K562 (cell line): Measurements from ENCODE around the gene ZSWIM1. TPM values are rescaled to one million over a fixed set of nuclear protein-coding genes. Genes with fewer than 3 reads are reported as not detected.
A peak's percentile ranks its signal among the peaks of the same experiment; 100 is the strongest.

Source experiments
- ARID3B ChIP-seq: fragments of 250-450 bp; sonication (Bioruptor Pico); IDR thresholded peaks from 2 replicates; pipeline ENCODE4 v1.4.0; 2020; ENCODE audit warnings: borderline replicate concordance
- ASH1L ChIP-seq: fragments of 450-650 bp; IDR thresholded peaks from 2 replicates; pipeline ENCODE4 v1.6.1; 2018; ENCODE audit warnings: borderline replicate concordance, mild to moderate bottlenecking, low read depth; ENCODE audit not compliant: partially characterized antibody
- CBX1 ChIP-seq: sonication (generic); IDR thresholded peaks from 2 replicates; pipeline ENCODE4 v1.6.1; 2016; ENCODE audit warnings: antibody characterized with exemption, low read depth, mild to moderate bottlenecking
- EGR1 ChIP-seq: fragments of 450-650 bp; conservative IDR thresholded peaks from 2 replicates; pipeline ENCODE4 v1.6.1; 2017; ENCODE audit warnings: mild to moderate bottlenecking
- GABPA ChIP-seq: fragments of 200-800 bp; sonication (Bioruptor generic); conservative IDR thresholded peaks from 2 replicates; pipeline ENCODE4 v1.6.1; 2016; ENCODE audit warnings: low read depth, missing genetic modification characterization, missing compliant biosample characterization
- GATA2 ChIP-seq: sonication (generic); formaldehyde crosslinking; IDR thresholded peaks from 2 replicates; pipeline ENCODE4 v1.4.0; 2020; ENCODE audit warnings: mild to moderate bottlenecking, missing genetic modification reagents
- HDAC1 ChIP-seq, 2 experiments: fragments of 450-650 bp; IDR thresholded peaks; 2 replicates each; pipeline ENCODE4 v1.6.1; 2016 to 2017; ENCODE audit warnings: inconsistent platforms in 1 of 2, mild to moderate bottlenecking in 1 of 2, moderate library complexity in 1 of 2
- HNRNPLL ChIP-seq: fragments of 200-400 bp; formaldehyde crosslinking; IDR thresholded peaks from 2 replicates; pipeline ENCODE4 v1.6.1; 2017; ENCODE audit warnings: low read length, low read depth, mild to moderate bottlenecking; ENCODE audit not compliant: poor library complexity, severe bottlenecking
- MTA3 ChIP-seq: fragments of 450-650 bp; formaldehyde crosslinking; IDR thresholded peaks from 2 replicates; pipeline ENCODE4 v1.6.1; 2017; ENCODE audit warnings: mild to moderate bottlenecking, borderline replicate concordance
- NEUROD1 ChIP-seq: fragments of 150-350 bp; IDR thresholded peaks from 2 replicates; pipeline ENCODE4 v1.6.1; 2014; ENCODE audit warnings: borderline replicate concordance, low read length, low read depth; ENCODE audit not compliant: partially characterized antibody
- PHF8 ChIP-seq: fragments of 200-600 bp; sonication (generic); IDR thresholded peaks from 2 replicates; pipeline ENCODE4 v1.6.1; 2012; ENCODE audit warnings: mixed run types, mild to moderate bottlenecking, inconsistent platforms, low read length, moderate library complexity, borderline replicate concordance
- POLR2A ChIP-seq: fragments of 450-650 bp; conservative IDR thresholded peaks from 2 replicates; pipeline ENCODE4 v1.6.1; 2016
- POLR2B ChIP-seq: fragments of 450-650 bp; IDR thresholded peaks from 2 replicates; pipeline ENCODE4 v1.6.1; 2018; ENCODE audit warnings: low read depth; ENCODE audit not compliant: partially characterized antibody
- RBBP5 ChIP-seq: fragments of 200-600 bp; sonication (generic); IDR thresholded peaks from 2 replicates; pipeline ENCODE4 v1.6.1; 2012; ENCODE audit warnings: borderline replicate concordance, mild to moderate bottlenecking, low read length, control low read depth, inconsistent platforms; ENCODE audit not compliant: insufficient read depth, poor library complexity, severe bottlenecking
- RBFOX2 ChIP-seq: fragments of 200-400 bp; formaldehyde crosslinking; IDR thresholded peaks from 2 replicates; pipeline ENCODE4 v1.6.1; 2017; ENCODE audit warnings: low read depth, mild to moderate bottlenecking, low read length, moderate library complexity
- RBM25 ChIP-seq: fragments of 200-400 bp; formaldehyde crosslinking; IDR thresholded peaks from 2 replicates; pipeline ENCODE4 v1.6.1; 2018; ENCODE audit warnings: low read length, low read depth, moderate library complexity; ENCODE audit not compliant: severe bottlenecking
- SIN3A ChIP-seq, 2 experiments: fragments of 150-350 bp in 1 of 2; IDR thresholded peaks; 2 replicates each; pipeline ENCODE4 v1.6.1; 2011 to 2016; ENCODE audit warnings: borderline replicate concordance in 2 of 2, low read depth in 2 of 2, low read length in 2 of 2, mild to moderate bottlenecking in 2 of 2, moderate library complexity in 2 of 2; ENCODE audit not compliant: control insufficient read depth in 1 of 2
- TBP ChIP-seq: optimal IDR thresholded peaks from 2 replicates; pipeline ENCODE3; 2011; ENCODE audit warnings: low read depth, low read length, improper control_type of control experiment
- YY1 ChIP-seq, 3 experiments: IDR thresholded peaks; 2 replicates each; pipeline ENCODE4 v1.6.1; 2011; ENCODE audit warnings: low read length in 2 of 3, mild to moderate bottlenecking in 2 of 3, moderate library complexity in 2 of 3, borderline replicate concordance in 1 of 3, control low read depth in 1 of 3, low read depth in 1 of 3; ENCODE audit not compliant: insufficient read depth in 3 of 3, insufficient replicate concordance in 2 of 3, control insufficient read depth in 1 of 3, insufficient read length in 1 of 3; ENCODE audit errors: extremely low read depth in 1 of 3
- polyA plus RNA-seq, 8 experiments: library from polyadenylated mRNA; depleted of rRNA in 4 of 8; stranded (reverse) in 5 of 8; unstranded in 3 of 8; fragments of >200 nt; fragmentation: Nextera tagmentation in 2 of 8; fragmentation: Illumina TruSeq in 1 of 8; extraction: Ambion mirVana in 2 of 8; extraction: Trizol in 1 of 8; gene quantifications; 2 replicates each; pipeline versions ENCODE4 v1.2.1 to v1.2.3, GENCODE V29; 2011 to 2014; ENCODE audit warnings: inconsistent platforms in 1 of 8, missing spikeins in 1 of 8
- total RNA-seq, 7 experiments: library from RNA; depleted of rRNA in 6 of 7; stranded (reverse); fragments of >200 nt in 6 of 7; fragmentation: Illumina TruSeq in 2 of 7; extraction: Trizol in 2 of 7; gene quantifications; 2 replicates each; pipeline versions ENCODE4 v1.2.1 to v1.2.3, GENCODE V29; 2011 to 2021; ENCODE audit warnings: low replicate concordance in 1 of 7
- TF ChIP-seq, protein P1 (sequence below): fragments of 450-650 bp; formaldehyde crosslinking; IDR thresholded peaks from 2 replicates; pipeline ENCODE4 v1.4.0; 2022; ENCODE audit warnings: mild to moderate bottlenecking, moderate library complexity
- TF ChIP-seq, protein P2 (sequence below), 3 experiments: IDR thresholded peaks in 2 of 3; conservative IDR thresholded peaks in 1 of 3; 2 replicates each; pipeline ENCODE4 v1.5.1; 2011 to 2012; ENCODE audit warnings: low read length in 3 of 3, mild to moderate bottlenecking in 3 of 3, control low read depth in 2 of 3, improper control_type of control experiment in 1 of 3, inconsistent platforms in 1 of 3, low read depth in 1 of 3, mixed read lengths in 1 of 3, moderate library complexity in 1 of 3; ENCODE audit not compliant: insufficient read depth in 2 of 3

Gene ZSWIM1
- total and polyA plus RNA-seq, 9 of the 15 experiments (the other 6 are each of a cell fraction or from before 2014, with no cell fraction given): 2.5 to 15.6 (median 9.5) TPM

DNA sequence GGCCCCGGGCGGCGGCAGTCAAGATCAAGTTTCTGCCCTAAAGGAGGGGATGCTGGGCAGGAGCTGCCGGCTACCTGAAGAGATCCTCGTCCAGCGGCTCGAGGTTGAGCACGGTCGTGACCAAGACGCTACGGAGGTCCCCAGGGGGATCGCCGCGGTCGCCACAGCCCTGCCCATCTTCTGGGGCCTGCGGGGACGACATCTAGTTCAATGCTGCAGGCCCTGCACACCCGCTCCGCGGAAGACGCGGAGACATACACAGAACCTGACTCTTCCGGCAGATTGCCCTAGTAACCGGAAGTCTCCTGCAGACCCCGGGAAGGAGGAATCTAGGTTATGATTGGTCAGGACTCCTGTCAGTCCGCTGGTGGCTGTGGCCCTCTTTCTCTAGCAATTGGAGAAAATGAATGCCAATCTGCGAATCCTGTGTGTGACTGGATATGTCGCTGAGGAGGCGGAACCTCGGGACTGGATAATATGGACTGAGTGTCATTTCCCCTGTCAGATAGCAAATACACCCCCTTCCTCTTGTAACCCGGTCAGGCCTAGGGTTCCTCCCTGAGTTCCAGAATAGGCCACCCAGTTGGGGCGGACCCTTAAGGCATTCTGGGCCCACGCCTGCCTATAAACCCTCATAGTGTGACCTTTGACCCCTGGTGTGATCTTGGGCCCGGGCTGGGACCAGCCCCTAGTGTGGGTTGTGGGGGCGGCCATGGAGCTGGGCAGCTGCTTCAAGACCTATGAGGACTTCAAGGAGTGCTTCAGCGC lies 23.7 kb upstream of the ZSWIM1 start, which contains the start of the genes ACOT8 and ZSWIM3 (continued):
- peak; percentile 22 for TF ChIP-seq HNRNPLL
- TF ChIP-seq HDAC1 (IDR thresholded peaks at IDR 0.05): peak in 1 of 2 experiments; percentile 68; a peak in 1 of 4 replicates
- peak; percentile 88; the same call in 1 of the 2 replicates for TF ChIP-seq MTA3
- TF ChIP-seq NEUROD1: peak; percentile 99
- peak; percentile 83 for TF ChIP-seq EGR1
- TF ChIP-seq, protein P1, sequence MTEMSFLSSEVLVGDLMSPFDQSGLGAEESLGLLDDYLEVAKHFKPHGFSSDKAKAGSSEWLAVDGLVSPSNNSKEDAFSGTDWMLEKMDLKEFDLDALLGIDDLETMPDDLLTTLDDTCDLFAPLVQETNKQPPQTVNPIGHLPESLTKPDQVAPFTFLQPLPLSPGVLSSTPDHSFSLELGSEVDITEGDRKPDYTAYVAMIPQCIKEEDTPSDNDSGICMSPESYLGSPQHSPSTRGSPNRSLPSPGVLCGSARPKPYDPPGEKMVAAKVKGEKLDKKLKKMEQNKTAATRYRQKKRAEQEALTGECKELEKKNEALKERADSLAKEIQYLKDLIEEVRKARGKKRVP (CRISPR knock-in tag): 0 out of 2 replicates have a peak, but pooled peaks have one; percentile 25
- peak; percentile 99 for TF ChIP-seq ASH1L
- TF ChIP-seq RBM25: peak; percentile 99
- peak; percentile 59 for TF ChIP-seq POLR2B
- peak; percentile 94 for TF ChIP-seq TBP
- peak; percentile 81 for TF ChIP-seq RBFOX2
- TF ChIP-seq YY1 (IDR thresholded peaks at IDR 0.05; ENCODE audit: borderline replicate concordance in 1 of 3, control insufficient read depth in 1 of 3, extremely low read depth in 1 of 3, insufficient read depth in 3 of 3, insufficient read length in 1 of 3, insufficient replicate concordance in 2 of 3, low read depth in 1 of 3, low read length in 2 of 3): peak in 2 of 3 experiments; percentile 22 to 55
- no peak; the same call in 1 of the 2 replicates for TF ChIP-seq CBX1
- TF ChIP-seq RBBP5: peak; percentile 90
- no peak for TF ChIP-seq GATA2 (CRISPR knock-in tag)
- TF ChIP-seq SIN3A (IDR thresholded peaks at IDR 0.05; ENCODE audit: borderline replicate concordance in 2 of 2, control insufficient read depth in 1 of 2, low read depth in 2 of 2, low read length in 2 of 2): peak; percentile 71 to 74; a peak in 3 of 4 replicates
- TF ChIP-seq POLR2A: peak; percentile 84
- TF ChIP-seq PHF8: peak; percentile 93; the same call in 1 of the 2 replicates
- TF ChIP-seq, protein P2, sequence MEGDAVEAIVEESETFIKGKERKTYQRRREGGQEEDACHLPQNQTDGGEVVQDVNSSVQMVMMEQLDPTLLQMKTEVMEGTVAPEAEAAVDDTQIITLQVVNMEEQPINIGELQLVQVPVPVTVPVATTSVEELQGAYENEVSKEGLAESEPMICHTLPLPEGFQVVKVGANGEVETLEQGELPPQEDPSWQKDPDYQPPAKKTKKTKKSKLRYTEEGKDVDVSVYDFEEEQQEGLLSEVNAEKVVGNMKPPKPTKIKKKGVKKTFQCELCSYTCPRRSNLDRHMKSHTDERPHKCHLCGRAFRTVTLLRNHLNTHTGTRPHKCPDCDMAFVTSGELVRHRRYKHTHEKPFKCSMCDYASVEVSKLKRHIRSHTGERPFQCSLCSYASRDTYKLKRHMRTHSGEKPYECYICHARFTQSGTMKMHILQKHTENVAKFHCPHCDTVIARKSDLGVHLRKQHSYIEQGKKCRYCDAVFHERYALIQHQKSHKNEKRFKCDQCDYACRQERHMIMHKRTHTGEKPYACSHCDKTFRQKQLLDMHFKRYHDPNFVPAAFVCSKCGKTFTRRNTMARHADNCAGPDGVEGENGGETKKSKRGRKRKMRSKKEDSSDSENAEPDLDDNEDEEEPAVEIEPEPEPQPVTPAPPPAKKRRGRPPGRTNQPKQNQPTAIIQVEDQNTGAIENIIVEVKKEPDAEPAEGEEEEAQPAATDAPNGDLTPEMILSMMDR (IDR thresholded peaks at IDR 0.05 in 2 of 3, conservative IDR thresholded peaks at IDR 0.05 in 1 of 3; ENCODE audit: insufficient read depth in 2 of 3, low read depth in 1 of 3, low read length in 3 of 3): peak in 1 of 3 experiments; percentile 12; a peak in 1 of 6 replicates
- 0 out of 2 replicates have a peak, but pooled peaks have one; percentile 70 for TF ChIP-seq ARID3B (CRISPR knock-in tag)
- TF ChIP-seq GABPA (tag): peak; percentile 98
